SU-DHL-6 (cell line): ENCODE results near the gene AJAP1.
"Not testable (repeated sequence)": the region's sequence is repeated elsewhere in the genome, so short reads cannot be mapped to it uniquely, and the experiment has no call there.

ENCODE experiments used
- H2AFZ ChIP-seq: fragments of 200-600 bp; sonication (generic); 2 replicates; pipeline ENCODE4 v1.6.1; 2014; ENCODE audit warnings: low read depth, mild to moderate bottlenecking, moderate library complexity, mixed read lengths, antibody characterized with exemption, low read length; ENCODE audit not compliant: severe bottlenecking
- H3F3A ChIP-seq: fragments of 200-600 bp; shearing (Covaris generic); 2 replicates; pipeline ENCODE4 v1.6.0; 2016; ENCODE audit warnings: antibody characterized with exemption, mild to moderate bottlenecking; ENCODE audit not compliant: insufficient read depth
- H3K27ac ChIP-seq: fragments of 200-600 bp; sonication (generic); 2 replicates; pipeline ENCODE4 v1.5.1; 2016; ENCODE audit warnings: low read depth, mild to moderate bottlenecking, low read length, moderate library complexity, mixed read lengths
- H3K27me3 ChIP-seq: fragments of 200-600 bp; sonication (generic), shearing (Covaris generic); 2 replicates; pipeline ENCODE4 v1.6.0; 2014; ENCODE audit warnings: mild to moderate bottlenecking, low read length
- H3K36me3 ChIP-seq: fragments of 200-600 bp; sonication (generic); 2 replicates; pipeline ENCODE4 v1.6.1; 2014; ENCODE audit warnings: mild to moderate bottlenecking, low read length, mixed read lengths
- H3K4me2 ChIP-seq: fragments of 300-600, 200-600 bp; shearing (Covaris generic), sonication (generic); 2 replicates; pipeline ENCODE4 v1.6.0; 2014; ENCODE audit warnings: low read length, low read depth, mild to moderate bottlenecking; ENCODE audit not compliant: poor library complexity, severe bottlenecking
- H3K4me3 ChIP-seq: fragments of 200-600 bp; sonication (generic); 2 replicates; pipeline ENCODE4 v1.5.1; 2014; ENCODE audit warnings: antibody characterized with exemption, low read length, mild to moderate bottlenecking, mixed read lengths; ENCODE audit not compliant: insufficient read depth, poor library complexity, severe bottlenecking
- H3K79me2 ChIP-seq: fragments of 200-600 bp; sonication (generic); 2 replicates; pipeline ENCODE4 v1.6.1; 2014; ENCODE audit warnings: mild to moderate bottlenecking, low read length, moderate library complexity; ENCODE audit not compliant: insufficient read depth
- H3K9ac ChIP-seq: fragments of 200-600 bp; sonication (generic); 2 replicates; pipeline ENCODE4 v1.7.0; 2014; ENCODE audit warnings: mild to moderate bottlenecking, low read length
- H3K9me2 ChIP-seq: fragments of 200-600 bp; sonication (generic); replicated peaks from 2 replicates; pipeline ENCODE4 v1.6.1; 2014; ENCODE audit warnings: low read length; ENCODE audit not compliant: insufficient read depth
- H3K9me3 ChIP-seq: fragments of 200-600 bp; sonication (generic); 2 replicates; pipeline ENCODE4 v1.6.1; 2014; ENCODE audit warnings: low read length, mixed read lengths; ENCODE audit not compliant: insufficient read depth
- H4K20me1 ChIP-seq: fragments of 200-600 bp; sonication (generic); 2 replicates; pipeline ENCODE4 v1.6.1; 2014; ENCODE audit warnings: low read depth, mild to moderate bottlenecking, antibody characterized with exemption, low read length, moderate library complexity, mixed read lengths
- EZH2phosphoT487 ChIP-seq: fragments of 200-600 bp; sonication (generic), shearing (Covaris generic); conservative IDR thresholded peaks from 2 replicates; pipeline ENCODE4 v1.6.1; 2018; ENCODE audit warnings: mild to moderate bottlenecking, antibody characterized with exemption, low read length, moderate library complexity, mixed read lengths
- TF ChIP-seq, protein P1 (sequence below): fragments of 200-600 bp; sonication (generic); IDR thresholded peaks from one replicate; pipeline ENCODE4 v1.5.1; 2017; ENCODE audit warnings: antibody characterized with exemption, mild to moderate bottlenecking, low read length, moderate library complexity; ENCODE audit not compliant: insufficient read depth, poor library complexity, severe bottlenecking

The AJAP1 gene

DNA sequence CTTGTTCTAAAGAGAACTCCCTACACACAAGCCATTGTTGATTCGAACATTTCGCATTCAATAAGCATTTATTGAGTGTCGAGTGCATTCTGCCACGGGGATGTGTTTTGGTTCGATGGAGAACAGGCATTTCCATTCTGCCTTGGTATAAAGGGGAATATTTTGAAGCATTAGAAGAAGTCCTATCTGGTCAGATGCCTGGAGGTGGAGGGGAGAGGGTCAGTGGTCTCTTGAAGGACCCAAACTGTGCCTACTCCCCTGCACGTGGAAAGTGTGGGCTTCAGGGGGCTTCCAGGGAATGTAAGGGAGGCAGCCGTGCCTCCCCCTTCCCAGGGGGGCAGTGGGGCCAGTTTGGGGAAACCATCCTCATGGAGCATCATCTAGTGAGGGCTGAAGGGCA is 8.3 kb downstream of the AJAP1 start:
- no peaks in the 10 kb centered on the region for H3F3A ChIP-seq
- TF ChIP-seq, protein P1, sequence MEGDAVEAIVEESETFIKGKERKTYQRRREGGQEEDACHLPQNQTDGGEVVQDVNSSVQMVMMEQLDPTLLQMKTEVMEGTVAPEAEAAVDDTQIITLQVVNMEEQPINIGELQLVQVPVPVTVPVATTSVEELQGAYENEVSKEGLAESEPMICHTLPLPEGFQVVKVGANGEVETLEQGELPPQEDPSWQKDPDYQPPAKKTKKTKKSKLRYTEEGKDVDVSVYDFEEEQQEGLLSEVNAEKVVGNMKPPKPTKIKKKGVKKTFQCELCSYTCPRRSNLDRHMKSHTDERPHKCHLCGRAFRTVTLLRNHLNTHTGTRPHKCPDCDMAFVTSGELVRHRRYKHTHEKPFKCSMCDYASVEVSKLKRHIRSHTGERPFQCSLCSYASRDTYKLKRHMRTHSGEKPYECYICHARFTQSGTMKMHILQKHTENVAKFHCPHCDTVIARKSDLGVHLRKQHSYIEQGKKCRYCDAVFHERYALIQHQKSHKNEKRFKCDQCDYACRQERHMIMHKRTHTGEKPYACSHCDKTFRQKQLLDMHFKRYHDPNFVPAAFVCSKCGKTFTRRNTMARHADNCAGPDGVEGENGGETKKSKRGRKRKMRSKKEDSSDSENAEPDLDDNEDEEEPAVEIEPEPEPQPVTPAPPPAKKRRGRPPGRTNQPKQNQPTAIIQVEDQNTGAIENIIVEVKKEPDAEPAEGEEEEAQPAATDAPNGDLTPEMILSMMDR = no peak
- no peak for TF ChIP-seq EZH2phosphoT487
- no peak overlapping the region for H3K4me2 ChIP-seq
- H3K9me3 ChIP-seq = no peaks in the 10 kb centered on the region
- H3K36me3 ChIP-seq = no peaks in the 10 kb centered on the region
- no peak overlapping the region for H3K4me3 ChIP-seq
- H3K9me2 ChIP-seq = no peaks in the 10 kb centered on the region
- H3K9ac ChIP-seq = no peak overlapping the region
- H2AFZ ChIP-seq = no peak overlapping the region
- no peak overlapping the region for H3K27ac ChIP-seq
- no peaks in the 10 kb centered on the region for H3K27me3 ChIP-seq
- no peaks in the 10 kb centered on the region for H3K79me2 ChIP-seq
- no peaks in the 10 kb centered on the region for H4K20me1 ChIP-seq

DNA sequence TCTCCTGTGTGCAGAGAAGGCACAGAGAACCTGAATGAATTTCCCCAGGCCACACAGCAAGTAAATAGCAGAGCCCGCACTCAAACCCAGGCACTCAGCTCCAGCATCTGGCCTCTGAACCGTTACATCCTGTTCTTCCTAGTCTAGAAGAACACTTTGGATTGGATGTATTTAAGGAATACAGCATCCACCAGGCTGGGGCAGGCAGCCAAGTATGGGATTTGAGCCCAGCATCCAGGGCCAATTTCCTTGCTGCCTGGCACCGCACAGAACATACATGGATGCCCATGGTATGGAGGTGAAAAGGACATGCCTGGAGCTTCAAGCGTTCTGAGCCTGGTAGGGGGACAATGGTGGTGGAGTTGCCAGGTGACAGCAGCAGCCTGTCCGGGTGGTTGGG is 9.7 kb downstream of the AJAP1 start:
- TF ChIP-seq, protein P1 = no peak
- no peak for TF ChIP-seq EZH2phosphoT487
- Histone ChIP-seq H2AFZ (no peak overlapping the region), H3K9me3 (no peaks in the 10 kb centered on the region), H3K27me3 (no peaks in the 10 kb centered on the region), H3K9ac (no peak overlapping the region), H3F3A (no peaks in the 10 kb centered on the region), H3K79me2 (no peaks in the 10 kb centered on the region), H3K36me3 (no peaks in the 10 kb centered on the region), H3K4me2 (no peak overlapping the region), H4K20me1 (no peaks in the 10 kb centered on the region), H3K27ac (no peak overlapping the region), H3K9me2 (no peaks in the 10 kb centered on the region), H3K4me3 (no peak overlapping the region)

DNA sequence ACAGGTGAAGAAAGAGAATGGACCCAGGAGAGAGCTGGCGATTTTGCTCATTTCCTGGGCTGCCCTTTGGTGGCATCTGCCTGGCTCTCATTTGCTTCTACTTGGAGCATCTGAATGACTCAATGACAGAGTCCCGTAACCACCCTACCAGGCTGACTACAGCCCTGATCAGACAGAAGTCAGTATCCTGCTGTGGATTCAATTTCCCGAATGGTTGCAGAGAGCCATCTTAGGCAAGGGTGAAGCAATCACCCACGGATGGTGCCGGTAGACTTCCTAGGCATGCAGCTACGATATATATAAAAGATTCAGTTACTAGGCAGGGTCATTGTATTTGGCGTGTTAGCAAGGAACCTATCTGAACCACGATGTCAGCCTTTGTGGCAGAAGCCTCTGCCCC is 10.2 kb downstream of the AJAP1 start:
- Histone ChIP-seq H4K20me1 (no peaks in the 10 kb centered on the region), H2AFZ (no peak overlapping the region), H3K9me2 (no peaks in the 10 kb centered on the region), H3K27me3 (no peaks in the 10 kb centered on the region), H3K4me2 (no peak overlapping the region), H3K79me2 (no peaks in the 10 kb centered on the region), H3K36me3 (no peaks in the 10 kb centered on the region), H3K9me3 (no peaks in the 10 kb centered on the region), H3K27ac (no peak overlapping the region), H3K9ac (no peak overlapping the region), H3F3A (no peaks in the 10 kb centered on the region), H3K4me3 (no peak overlapping the region)
- no peak for TF ChIP-seq EZH2phosphoT487
- TF ChIP-seq, protein P1 = no peak

DNA sequence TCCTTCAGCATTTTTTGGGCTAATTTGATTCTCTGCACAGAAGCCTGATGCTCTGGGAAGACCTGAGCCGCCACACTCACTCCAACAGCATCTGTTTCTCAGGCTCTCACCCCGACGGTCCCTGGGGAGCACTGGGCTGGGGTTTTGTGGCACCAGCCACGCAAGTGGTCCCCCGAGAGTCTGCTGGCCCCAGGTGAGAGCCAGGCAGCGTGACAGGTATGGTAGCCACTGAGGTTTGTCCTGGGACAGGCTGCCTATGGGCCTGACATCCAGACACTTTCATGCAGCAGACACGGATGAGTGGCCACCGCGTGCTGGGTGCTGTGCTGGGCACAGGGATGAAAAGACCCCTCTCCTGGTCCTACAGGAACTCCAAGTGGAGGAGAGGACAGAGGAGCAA is 11.0 kb downstream of the AJAP1 start:
- Histone ChIP-seq H2AFZ (no peak overlapping the region), H4K20me1 (no peaks in the 10 kb centered on the region), H3K9me2 (no peaks in the 10 kb centered on the region), H3K79me2 (no peaks in the 10 kb centered on the region), H3K36me3 (no peaks in the 10 kb centered on the region), H3K4me3 (no peak overlapping the region), H3K27ac (no peak overlapping the region), H3K9ac (no peak overlapping the region), H3K4me2 (no peak overlapping the region), H3K27me3 (no peaks in the 10 kb centered on the region), H3F3A (no peaks in the 10 kb centered on the region), H3K9me3 (no peaks in the 10 kb centered on the region)
- TF ChIP-seq, protein P1 = no peak
- TF ChIP-seq EZH2phosphoT487 = no peak

DNA sequence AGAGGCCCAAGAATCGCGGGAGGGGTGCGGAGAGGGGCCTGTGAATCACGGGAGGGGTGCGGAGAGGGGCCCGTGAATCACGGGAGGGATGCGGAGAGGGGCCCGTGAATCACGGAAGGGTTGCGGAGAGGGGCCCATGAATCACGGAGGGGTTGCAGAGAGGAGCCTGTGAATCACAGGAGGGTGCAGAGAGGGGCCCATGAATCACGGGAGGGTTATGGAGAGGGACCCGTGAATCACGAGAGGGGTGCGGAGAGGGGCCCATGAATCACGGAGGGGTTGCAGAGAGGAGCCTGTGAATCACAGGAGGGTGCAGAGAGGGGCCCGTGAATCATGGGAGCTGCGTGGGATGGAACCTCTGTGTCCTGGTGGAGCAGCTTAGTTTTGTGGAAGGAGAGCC is 12.3 kb downstream of the AJAP1 start:
- not testable (repeated sequence) for H3K36me3 ChIP-seq, H3K9ac ChIP-seq, H4K20me1 ChIP-seq, H2AFZ ChIP-seq, H3K4me2 ChIP-seq, H3K4me3 ChIP-seq, H3K9me2 ChIP-seq, H3K79me2 ChIP-seq, H3F3A ChIP-seq, H3K27me3 ChIP-seq, H3K27ac ChIP-seq, H3K9me3 ChIP-seq
